ENCODE data around the gene MVD.
A peak's percentile ranks its signal among the peaks of the same experiment; 100 is the strongest.

MVD gene

DNA sequence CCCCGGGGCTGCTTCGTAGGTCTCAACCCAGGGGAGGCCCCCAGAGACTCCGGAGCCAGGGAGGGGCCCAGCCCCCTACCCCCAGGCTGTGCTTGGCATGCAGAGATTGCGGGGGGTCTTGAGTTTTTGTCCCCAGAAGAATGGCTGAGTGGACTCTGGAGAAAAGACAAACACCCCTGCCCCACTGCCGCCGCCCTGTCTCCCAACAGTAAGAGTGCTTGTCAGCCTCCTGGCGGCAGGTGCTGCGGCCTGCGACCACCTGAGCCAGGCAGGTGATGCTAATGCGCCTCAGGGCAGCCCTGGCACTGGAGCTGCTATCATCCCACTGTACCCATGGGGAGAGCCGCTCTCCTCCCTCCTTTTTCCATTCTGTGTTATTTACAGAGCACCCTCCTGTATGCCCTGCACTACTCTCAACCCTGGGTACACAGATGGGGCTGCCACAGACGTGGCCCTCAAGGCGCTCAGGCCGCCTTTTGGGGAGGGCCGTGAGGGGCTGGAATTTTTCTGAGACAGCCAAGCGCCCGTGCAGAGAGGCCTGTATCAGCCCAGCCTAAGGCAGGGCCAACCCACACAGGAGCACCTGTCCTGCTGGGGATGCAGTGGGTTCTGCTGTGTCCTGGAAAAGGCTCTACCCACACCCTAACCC is 27.1 kb downstream of the MVD start:
- peak overlapping the region; percentile 41 for H3K4me3 Mint-ChIP-seq
- H3K9me3 Mint-ChIP-seq (ENCODE audit: low read depth), result no peaks in the 10 kb centered on the region
- H3K4me1 Mint-ChIP-seq (ENCODE audit: low read depth), result peaks cover 37% of the 10 kb centered on the region

DNA sequence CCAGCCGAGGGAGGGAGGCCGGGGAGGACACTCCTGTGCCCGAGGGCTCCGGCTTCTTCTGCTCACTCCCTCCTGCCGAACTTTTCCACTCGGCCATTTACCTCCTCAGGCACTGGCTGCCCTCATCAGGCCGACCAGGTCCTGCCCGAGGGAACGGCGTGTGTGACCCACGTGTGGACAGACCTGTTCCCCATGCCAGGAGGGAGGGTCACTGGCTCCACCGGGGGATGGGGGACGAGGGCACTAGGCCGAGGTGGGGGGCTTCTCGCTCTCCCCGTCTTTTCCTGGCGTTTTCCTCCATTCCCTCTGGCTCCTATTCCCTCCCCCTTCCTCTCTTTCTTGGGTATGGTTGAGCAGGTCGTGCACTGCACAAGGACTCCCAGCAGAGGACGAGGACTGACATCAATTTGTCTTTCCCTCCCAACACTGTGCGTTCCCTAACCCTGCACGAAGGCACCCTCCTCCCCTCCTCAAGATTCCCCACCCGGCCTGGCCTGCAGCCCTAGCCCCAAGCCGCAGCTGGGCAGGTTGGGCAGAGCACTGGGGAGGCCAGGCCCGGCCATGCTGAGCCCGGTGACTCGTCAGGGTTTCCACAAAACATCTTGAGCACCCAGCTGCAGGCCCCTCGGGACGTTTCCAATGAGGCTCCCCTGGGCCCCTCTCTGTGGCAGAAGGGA is 27.8 kb downstream of the MVD start:
- Mint-ChIP-seq H3K27me3 (no peaks in the 10 kb centered on the region), H3K27ac (no peak overlapping the region), H3K4me3 (peak overlapping the region; percentile 73), H3K36me3 (peaks cover 3% of the 10 kb centered on the region), H3K4me1 (ENCODE audit: low read depth) (peaks cover 31% of the 10 kb centered on the region), H3K9me3 (ENCODE audit: low read depth) (no peaks in the 10 kb centered on the region)

More for the DNA sequence above, 27.1 kb downstream of the MVD start:
- Mint-ChIP-seq H3K27me3 (no peaks in the 10 kb centered on the region), H3K27ac (no peak overlapping the region), H3K36me3 (peaks cover 3% of the 10 kb centered on the region)

DNA sequence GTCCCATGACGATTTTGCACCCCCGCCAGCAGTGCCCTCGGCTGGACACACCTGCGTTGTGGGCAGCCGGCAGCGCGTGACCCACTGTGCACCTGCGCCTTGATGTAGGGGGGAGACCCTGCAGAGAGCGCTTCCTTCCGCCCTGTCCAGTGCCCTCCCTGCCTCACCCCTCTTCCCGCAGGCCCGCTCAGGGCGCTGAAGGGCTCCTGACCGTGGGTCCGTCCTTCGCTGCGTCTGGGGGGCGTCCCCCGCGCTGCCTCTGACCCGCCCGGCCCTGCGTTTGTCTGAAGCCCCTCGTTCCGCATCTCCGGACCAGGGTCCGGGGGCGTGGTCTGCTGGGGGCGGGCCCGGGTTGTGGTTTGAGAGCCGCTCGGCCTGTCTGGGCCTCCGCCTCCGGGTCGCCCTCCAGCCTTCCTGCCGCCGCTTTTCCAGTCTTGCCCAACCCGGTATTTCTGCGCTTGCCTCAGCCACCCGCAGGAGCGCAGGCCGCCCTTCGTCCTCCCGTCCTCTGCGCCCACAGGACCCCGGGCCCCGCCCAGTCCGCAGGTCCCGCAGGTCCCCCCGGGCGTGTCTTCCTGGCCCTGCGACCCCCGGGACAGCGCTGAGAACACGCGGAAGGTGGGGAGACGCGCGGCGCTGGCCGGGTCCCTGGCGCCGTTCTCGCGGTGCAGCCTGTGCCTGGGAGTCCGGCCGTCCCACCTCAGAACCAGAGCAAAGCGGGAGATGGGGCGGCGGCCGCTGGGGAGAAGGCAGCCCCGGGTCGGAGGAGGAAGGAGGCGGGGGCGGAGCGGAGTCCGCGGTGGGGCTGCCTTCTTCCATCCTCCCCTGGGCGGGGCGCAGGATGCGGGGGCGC is 28.5 kb downstream of the MVD start:
- Mint-ChIP-seq H3K4me1 (ENCODE audit: low read depth) (peaks cover 28% of the 10 kb centered on the region), H3K27ac (no peak overlapping the region), H3K4me3 (peak overlapping the region; percentile 47), H3K9me3 (ENCODE audit: low read depth) (no peaks in the 10 kb centered on the region), H3K27me3 (no peaks in the 10 kb centered on the region), H3K36me3 (peaks cover 3% of the 10 kb centered on the region)

DNA sequence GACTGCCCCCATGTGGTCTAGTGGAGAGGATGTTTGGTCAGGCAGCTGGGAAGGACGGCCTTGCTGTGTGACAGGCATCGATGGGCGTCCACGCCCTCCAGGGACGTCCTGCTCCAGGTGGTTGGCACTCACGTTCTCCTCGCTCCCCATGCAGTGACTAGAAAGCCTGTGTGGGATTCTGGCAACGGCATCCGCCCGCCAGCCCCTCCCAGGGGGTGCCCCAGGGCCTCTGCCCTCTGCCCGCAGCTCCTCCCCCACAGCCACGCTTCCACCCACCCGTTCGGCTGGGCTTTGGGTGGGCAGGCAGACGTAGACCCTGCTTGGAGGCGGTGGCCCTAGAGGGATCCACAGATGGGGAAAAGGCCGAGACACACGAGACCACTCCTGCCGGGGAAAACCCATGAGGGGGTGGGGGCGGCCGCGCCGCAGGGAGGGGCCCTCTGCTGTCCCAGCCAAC is 29.2 kb downstream of the MVD start:
- Mint-ChIP-seq H3K27me3 (no peaks in the 10 kb centered on the region), H3K9me3 (ENCODE audit: low read depth) (no peaks in the 10 kb centered on the region), H3K27ac (no peak overlapping the region), H3K4me3 (peak overlapping the region; percentile 59), H3K4me1 (ENCODE audit: low read depth) (peaks cover 27% of the 10 kb centered on the region), H3K36me3 (peaks cover 3% of the 10 kb centered on the region)

DNA sequence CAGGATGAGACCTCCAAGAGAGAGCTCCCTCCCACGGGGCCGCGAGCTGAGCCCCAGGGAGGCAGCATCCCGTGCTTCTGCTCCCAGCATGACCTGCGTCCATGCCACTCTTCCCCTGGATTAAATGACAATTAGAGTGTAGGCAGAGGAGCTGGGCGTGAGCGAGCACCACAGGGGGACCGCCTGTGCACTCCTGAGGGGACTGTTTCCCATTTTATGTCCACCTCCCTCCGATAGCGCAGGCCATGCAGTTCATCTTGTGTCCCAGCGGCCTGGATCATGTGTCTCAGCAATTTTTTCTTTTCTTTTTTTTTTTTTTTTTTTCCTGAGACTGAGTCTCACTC is 30.3 kb downstream of the MVD start:
- peaks cover 3% of the 10 kb centered on the region for H3K36me3 Mint-ChIP-seq
- peaks cover 18% of the 10 kb centered on the region for H3K4me1 Mint-ChIP-seq (ENCODE audit: low read depth)
- no peak overlapping the region for H3K27ac Mint-ChIP-seq
- no peak overlapping the region for H3K4me3 Mint-ChIP-seq
- H3K9me3 Mint-ChIP-seq (ENCODE audit: low read depth), result no peaks in the 10 kb centered on the region
- H3K27me3 Mint-ChIP-seq, result no peaks in the 10 kb centered on the region

DNA sequence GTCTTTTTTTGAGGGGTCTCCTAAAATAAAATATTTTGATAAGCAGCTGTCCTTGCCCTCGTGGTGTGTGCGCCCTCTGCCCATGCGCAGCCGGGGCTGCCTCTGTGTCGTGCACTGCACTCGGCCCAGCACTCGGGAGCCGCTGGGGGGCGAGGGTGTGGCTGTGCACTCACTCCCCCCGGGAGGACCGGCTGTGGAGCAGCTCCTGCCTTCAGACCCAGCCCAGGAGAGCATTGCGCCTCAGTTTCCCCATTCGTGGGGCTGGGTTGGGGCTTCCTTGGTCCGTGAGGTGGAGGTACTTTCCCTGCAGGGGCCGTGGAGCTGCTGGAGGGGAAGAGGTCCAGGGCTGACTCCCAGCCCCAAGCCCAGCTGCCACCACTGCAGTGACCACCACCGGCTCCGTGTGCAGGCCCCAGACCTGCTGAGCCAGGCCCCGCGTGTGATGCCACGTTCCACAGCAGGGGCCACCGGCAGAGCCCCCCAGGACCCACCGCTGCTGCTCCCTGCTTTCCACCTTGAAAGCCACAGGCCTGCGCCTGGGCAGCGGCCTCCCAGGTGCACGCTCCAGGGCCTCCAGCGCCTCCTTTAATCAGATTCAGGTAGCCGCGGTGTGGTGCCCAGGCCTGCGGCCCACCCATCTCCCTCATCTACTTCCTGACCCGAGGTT is 30.8 kb downstream of the MVD start:
- H3K4me1 Mint-ChIP-seq (ENCODE audit: low read depth), result peaks cover 13% of the 10 kb centered on the region
- no peak overlapping the region for H3K4me3 Mint-ChIP-seq
- no peaks in the 10 kb centered on the region for H3K27me3 Mint-ChIP-seq
- H3K36me3 Mint-ChIP-seq, result peaks cover under 1% of the 10 kb centered on the region
- H3K9me3 Mint-ChIP-seq (ENCODE audit: low read depth), result no peaks in the 10 kb centered on the region
- H3K27ac Mint-ChIP-seq, result no peak overlapping the region

DNA sequence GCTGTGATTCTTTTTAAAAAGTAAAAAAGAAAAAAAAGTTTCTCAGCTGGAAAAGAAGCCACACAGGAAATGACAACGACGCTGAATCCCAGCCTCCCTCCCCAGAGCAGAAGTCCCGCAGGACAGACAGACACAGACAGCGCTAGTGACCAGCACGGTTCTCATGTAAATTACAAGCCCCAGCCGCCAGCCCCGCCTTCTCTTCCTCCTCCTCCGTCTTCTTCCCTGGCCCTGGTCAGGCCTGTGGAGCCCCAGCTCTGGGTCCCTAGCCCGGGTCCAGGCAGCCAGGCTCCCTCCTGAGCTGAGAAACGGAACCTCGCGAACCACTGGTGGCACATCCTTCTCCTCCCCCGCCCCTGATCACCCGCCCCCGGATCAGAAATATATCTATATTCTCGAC is 31.5 kb downstream of the MVD start:
- Mint-ChIP-seq H3K27ac (no peak overlapping the region), H3K4me3 (no peak overlapping the region), H3K36me3 (no peaks in the 10 kb centered on the region), H3K27me3 (no peaks in the 10 kb centered on the region), H3K9me3 (ENCODE audit: low read depth) (no peaks in the 10 kb centered on the region), H3K4me1 (ENCODE audit: low read depth) (peaks cover 12% of the 10 kb centered on the region)

DNA sequence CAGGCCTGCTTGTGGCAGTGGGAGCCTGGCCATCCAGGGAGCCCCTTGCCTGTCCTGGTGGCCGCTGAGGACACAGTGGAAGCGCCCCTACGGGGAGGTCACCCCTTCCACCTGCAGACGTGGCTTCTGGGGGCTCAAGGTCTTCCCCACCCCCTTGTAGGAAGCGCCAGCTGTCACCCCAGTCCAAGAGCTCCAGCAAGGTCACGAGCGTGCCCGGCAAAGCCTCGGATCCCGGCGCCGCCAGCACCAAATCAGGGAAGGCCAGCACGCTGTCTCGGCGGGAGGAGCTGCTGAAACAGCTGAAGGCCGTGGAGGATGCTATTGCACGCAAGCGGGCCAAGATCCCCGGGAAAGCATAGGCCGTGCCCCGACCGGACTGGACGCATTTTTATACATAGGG is 31.9 kb downstream of the MVD start:
- Mint-ChIP-seq H3K36me3 (no peaks in the 10 kb centered on the region), H3K27me3 (no peaks in the 10 kb centered on the region), H3K4me1 (ENCODE audit: low read depth) (peaks cover 9% of the 10 kb centered on the region)

DNA sequence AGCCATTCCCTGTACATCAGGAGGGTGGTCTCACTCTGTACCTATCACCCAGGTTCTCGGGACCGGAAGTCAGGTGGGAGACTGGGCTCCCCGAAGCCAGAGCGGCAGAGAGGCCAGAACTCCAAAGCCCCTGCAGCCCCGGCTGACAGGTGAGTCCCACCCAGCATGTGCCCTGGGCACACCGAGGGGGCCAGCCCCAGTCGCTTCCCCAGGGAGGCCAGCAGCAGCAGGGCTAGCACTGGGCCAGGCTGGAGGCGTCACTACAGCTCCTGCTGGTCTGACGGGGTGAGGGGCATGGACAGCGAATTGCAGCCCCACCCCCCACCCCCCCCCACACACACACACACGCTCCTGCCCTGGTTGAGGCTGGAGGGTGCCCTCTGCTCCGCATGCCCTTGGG is 32.5 kb downstream of the MVD start:
- Mint-ChIP-seq H3K27me3 (no peaks in the 10 kb centered on the region), H3K27ac (no peak overlapping the region), H3K4me1 (ENCODE audit: low read depth) (peaks cover 8% of the 10 kb centered on the region), H3K36me3 (no peaks in the 10 kb centered on the region), H3K4me3 (no peak overlapping the region), H3K9me3 (ENCODE audit: low read depth) (no peaks in the 10 kb centered on the region)

More for the DNA sequence above, 31.9 kb downstream of the MVD start:
- H3K4me3 Mint-ChIP-seq, result no peak overlapping the region
- H3K9me3 Mint-ChIP-seq (ENCODE audit: low read depth), result no peaks in the 10 kb centered on the region
- no peak overlapping the region for H3K27ac Mint-ChIP-seq

DNA sequence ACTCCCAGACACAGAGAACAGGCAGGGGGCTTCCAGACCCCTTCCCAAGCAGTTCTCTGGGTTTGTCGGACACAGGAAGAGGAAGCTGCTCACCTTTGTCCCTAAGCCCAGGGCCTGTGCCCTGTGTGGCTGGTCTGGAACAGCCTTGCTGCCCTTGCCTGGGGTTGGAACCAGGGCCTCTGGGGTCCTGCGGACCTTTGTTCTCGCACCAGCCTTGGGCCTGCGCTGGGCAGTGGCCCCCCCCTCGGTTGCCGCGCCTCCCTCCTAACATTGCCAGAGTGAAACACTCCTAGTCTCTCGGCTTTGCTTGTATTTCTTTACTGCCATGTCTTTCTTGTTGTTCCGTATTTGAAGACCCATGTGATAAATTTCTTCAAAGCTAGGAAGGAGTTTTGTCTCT is 33.1 kb downstream of the MVD start:
- Mint-ChIP-seq H3K27me3 (no peaks in the 10 kb centered on the region), H3K4me3 (no peak overlapping the region), H3K27ac (no peak overlapping the region), H3K9me3 (ENCODE audit: low read depth) (no peaks in the 10 kb centered on the region), H3K36me3 (no peaks in the 10 kb centered on the region), H3K4me1 (ENCODE audit: low read depth) (peaks cover 4% of the 10 kb centered on the region)

DNA sequence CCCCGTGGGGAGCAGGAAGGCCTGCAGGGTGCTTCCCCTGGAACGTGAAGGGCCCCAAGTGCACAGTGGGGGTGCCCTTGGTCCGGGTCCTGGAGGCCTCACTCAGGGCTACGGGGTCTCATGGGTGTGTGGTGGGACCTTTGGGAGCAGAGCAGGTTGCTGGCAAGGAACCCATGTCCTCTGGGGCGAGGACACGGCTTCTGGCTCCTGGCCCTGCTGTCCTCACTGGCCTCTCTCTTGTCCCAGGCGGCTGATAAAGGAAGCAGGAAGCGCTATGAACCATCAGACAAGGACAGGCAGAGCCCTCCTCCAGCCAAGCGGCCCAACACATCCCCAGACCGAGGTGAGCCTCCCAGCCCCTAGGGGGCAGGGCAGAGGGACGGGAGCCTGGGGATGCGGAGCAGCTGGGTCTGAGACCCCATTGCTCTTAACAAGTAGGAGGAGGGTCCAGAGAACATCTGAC is 34.3 kb downstream of the MVD start:
- Mint-ChIP-seq H3K4me3 (no peak overlapping the region), H3K9me3 (ENCODE audit: low read depth) (no peaks in the 10 kb centered on the region), H3K4me1 (ENCODE audit: low read depth) (peaks cover 4% of the 10 kb centered on the region), H3K36me3 (no peaks in the 10 kb centered on the region), H3K27me3 (no peaks in the 10 kb centered on the region), H3K27ac (no peak overlapping the region)

DNA sequence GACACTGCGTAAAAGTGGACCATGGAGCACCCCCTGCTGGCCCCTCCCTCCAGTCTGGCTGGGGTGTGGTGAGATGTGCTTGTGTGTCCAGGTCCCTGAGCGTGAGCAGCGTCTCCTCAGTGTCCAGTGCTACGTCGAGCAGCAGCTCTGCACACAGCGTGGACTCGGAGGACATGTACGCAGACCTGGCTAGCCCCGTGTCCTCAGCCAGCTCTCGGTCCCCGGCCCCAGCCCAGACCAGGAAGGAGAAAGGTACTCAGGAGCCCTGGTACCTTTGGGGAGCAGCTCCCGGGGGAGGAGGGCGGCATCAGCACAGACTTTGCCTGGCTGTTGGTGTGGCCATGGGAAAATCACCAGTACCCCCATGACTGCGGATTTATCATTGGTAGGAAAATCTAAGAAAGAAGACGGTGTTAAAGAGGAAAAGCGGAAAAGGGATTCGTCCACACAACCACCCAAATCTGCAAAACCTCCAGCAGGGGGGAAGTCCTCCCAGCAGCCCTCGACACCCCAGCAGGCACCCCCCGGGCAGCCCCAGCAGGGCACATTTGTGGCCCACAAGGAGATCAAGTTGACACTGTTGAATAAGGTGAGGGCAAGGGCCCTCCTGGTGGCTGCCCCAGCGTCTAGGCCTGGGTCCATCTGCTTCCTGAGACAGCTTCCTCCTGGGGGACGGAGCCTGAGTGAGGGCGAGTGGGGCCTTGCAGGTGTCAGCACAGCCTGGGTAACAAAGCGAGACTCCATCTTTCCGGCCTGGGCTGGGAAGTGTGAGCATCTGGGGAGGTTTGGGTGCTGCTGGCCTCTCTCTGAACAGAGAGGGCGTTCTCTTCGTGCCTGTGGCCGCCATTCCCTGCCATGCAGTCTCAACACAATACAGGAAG is 35.1 kb downstream of the MVD start:
- Mint-ChIP-seq H3K27me3 (no peaks in the 10 kb centered on the region), H3K27ac (no peak overlapping the region), H3K4me3 (no peak overlapping the region), H3K36me3 (no peaks in the 10 kb centered on the region), H3K4me1 (ENCODE audit: low read depth) (peaks cover 3% of the 10 kb centered on the region), H3K9me3 (ENCODE audit: low read depth) (no peaks in the 10 kb centered on the region)

DNA sequence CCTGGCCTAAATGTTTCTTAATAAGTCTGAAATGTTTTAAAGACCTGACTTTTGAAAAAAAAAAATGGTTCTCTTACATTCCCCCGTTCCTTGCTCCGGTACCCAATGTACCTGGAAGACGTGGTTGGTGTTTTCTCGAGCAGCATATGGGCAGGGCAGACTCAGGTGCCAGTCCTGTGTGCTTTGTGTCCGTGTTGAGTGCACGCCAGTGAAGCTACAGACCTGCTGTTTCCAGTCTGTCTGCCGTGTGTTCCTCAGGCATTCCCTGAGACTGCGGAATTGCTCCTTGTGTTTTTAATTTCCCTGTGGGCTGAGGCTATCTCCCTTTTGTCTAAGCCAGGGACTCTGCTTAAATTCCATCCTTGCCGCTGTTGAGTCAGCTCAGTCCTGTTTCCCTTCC is 36.2 kb downstream of the MVD start:
- H3K36me3 Mint-ChIP-seq, result no peaks in the 10 kb centered on the region
- no peaks in the 10 kb centered on the region for H3K27me3 Mint-ChIP-seq
- no peaks in the 10 kb centered on the region for H3K4me1 Mint-ChIP-seq (ENCODE audit: low read depth)
- H3K9me3 Mint-ChIP-seq (ENCODE audit: low read depth), result no peaks in the 10 kb centered on the region
- no peak overlapping the region for H3K27ac Mint-ChIP-seq
- no peak overlapping the region for H3K4me3 Mint-ChIP-seq

DNA sequence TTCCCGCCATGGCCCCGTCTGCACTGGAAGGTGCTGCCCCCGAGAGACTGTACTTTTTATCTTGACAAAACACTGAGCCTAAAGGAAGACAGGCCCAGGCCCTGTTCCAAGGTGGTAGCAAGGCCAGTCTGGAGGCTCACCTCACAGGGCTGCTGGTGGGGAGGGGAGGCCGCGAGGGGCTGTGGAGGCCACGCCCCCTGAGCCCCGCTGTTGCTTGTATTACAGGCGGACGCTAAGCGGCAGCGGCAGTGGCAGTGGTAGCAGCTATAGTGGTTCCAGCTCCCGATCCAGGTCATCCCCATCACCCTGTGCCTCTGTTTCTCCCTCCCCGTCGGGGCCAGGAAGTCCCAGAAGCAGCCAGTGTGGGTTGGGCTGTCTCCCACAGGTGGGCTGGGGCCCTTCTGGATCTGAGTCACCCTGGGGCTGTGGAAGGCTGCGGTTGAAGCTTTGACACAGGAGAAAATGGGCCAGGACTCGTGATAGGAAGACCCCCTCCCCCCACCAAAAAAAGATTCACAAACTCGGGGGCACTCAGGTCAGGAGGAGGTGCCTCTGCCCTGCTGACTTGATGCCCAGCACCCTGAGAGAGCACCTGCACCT is 37.8 kb downstream of the MVD start:
- Mint-ChIP-seq H3K4me3 (no peak overlapping the region), H3K36me3 (no peaks in the 10 kb centered on the region), H3K27me3 (no peaks in the 10 kb centered on the region), H3K4me1 (ENCODE audit: low read depth) (peaks cover 10% of the 10 kb centered on the region), H3K9me3 (ENCODE audit: low read depth) (no peaks in the 10 kb centered on the region), H3K27ac (no peak overlapping the region)

Data from activated naive CD8-positive, alpha-beta T cell (primary cell).